ENCODE results near the gene ID4. TPM values are rescaled to one million over a fixed set of nuclear protein-coding genes. Genes with fewer than 3 reads are reported as not detected.

ID4 gene
- total RNA-seq, 6 donors from 2014 or later = 16.8 to 84.1 (median 36.2) TPM

- 62 to 98% methylated on average over 2 of the region's 2 CpGs for WGBS, 2 donors
- no peak for ATAC-seq (ENCODE audit: low FRiP score in 2 of 2)
Measured at GRCh38 chr6:19873031-19873430, 35.9 kb downstream of the ID4 start.

GRCh38 chr6:19876672-19877071 is 39.5 kb downstream of the ID4 start:
- DNase-seq (no peak), ATAC-seq (ENCODE audit: low FRiP score in 2 of 2) (no peak)
- Histone ChIP-seq H3K4me1 (peaks cover 0 to 2% (median 0%) of the 10 kb centered on the region in 4 donors), H3K36me3 (no peaks in the 10 kb centered on the region), H3K27me3 (no peaks in the 10 kb centered on the region), H3K4me3 (no peak overlapping the region), H3K27ac (no peak overlapping the region), H3K9me3 (no peaks in the 10 kb centered on the region)
- 88 to 89% methylated on average over 5 of the region's 5 CpGs for WGBS, 2 donors
- TF ChIP-seq POLR2A (IDR thresholded peaks at IDR 0.05) (no peak), CTCF (IDR thresholded peaks at IDR 0.05) (no peak), POLR2AphosphoS5 (IDR thresholded peaks at IDR 0.05) (no peak)

More at GRCh38 chr6:19873031-19873430, 35.9 kb downstream of the ID4 start:
- DNase-seq = no peak
- no peaks in the 10 kb centered on the region for H3K27me3 ChIP-seq
- no peak for TF ChIP-seq EP300 (IDR thresholded peaks at IDR 0.05)
- TF ChIP-seq POLR2A (IDR thresholded peaks at IDR 0.05) = no peak
- no peak for TF ChIP-seq CTCF (IDR thresholded peaks at IDR 0.05)
- no peak for TF ChIP-seq POLR2AphosphoS5 (IDR thresholded peaks at IDR 0.05)
- H3K4me3 ChIP-seq = no peak overlapping the region
- H3K4me1 ChIP-seq = no peaks in the 10 kb centered on the region
- no peak overlapping the region for H3K27ac ChIP-seq
- no peaks in the 10 kb centered on the region for H3K36me3 ChIP-seq
- no peaks in the 10 kb centered on the region for H3K9me3 ChIP-seq

- peak in 1 of 2 donors; percentile 57 for ATAC-seq (ENCODE audit: low FRiP score in 2 of 2)
- Histone ChIP-seq H3K36me3 (no peaks in the 10 kb centered on the region), H3K9me3 (no peaks in the 10 kb centered on the region), H3K4me3 (no peak overlapping the region), H3K4me1 (peaks cover 0 to 2% (median 0%) of the 10 kb centered on the region in 4 donors), H3K27me3 (no peaks in the 10 kb centered on the region), H3K27ac (peak overlapping the region in 1 of 4 donors; percentile 7)
- TF ChIP-seq POLR2A (IDR thresholded peaks at IDR 0.05) (no peak), CTCF (IDR thresholded peaks at IDR 0.05) (no peak), POLR2AphosphoS5 (IDR thresholded peaks at IDR 0.05) (no peak), EP300 (IDR thresholded peaks at IDR 0.05) (no peak)
- DNase-seq = no peak
- WGBS, 2 donors = 26 to 32% methylated on average over 1 of the region's 1 CpG
Measured at GRCh38 chr6:19879663-19880062, 42.5 kb downstream of the ID4 start.

DNA sequence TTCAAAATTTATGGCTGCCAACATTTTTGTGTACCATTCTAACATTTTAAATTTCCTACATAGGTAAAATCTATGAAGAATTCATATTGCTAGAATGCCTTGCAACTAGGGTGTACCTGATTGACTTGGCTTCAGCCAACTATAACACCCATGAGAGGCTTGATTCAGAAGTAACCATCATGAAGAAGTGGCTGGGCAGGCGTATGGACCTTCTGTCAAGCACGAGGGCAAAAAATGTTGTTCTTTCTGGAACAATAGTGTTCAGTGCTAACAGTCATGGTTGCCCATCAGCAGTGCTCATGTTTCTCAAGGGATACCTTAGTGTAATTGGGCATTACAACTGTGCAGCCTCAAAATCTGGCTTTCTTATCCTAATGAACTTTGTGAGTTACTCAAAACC is 42.9 kb downstream of the ID4 start:
- no peak for DNase-seq
- no peak for TF ChIP-seq POLR2A (IDR thresholded peaks at IDR 0.05)
- TF ChIP-seq POLR2AphosphoS5 (IDR thresholded peaks at IDR 0.05) = no peak
- TF ChIP-seq CTCF (IDR thresholded peaks at IDR 0.05) = no peak
- no peak for TF ChIP-seq EP300 (IDR thresholded peaks at IDR 0.05)
- WGBS, 2 donors = 43 to 68% methylated on average over 1 to 2 of the region's 2 CpGs
- Histone ChIP-seq H3K27ac (peak overlapping the region in 1 of 4 donors; percentile 7), H3K9me3 (no peaks in the 10 kb centered on the region), H3K4me1 (peaks cover 0 to 2% (median 0%) of the 10 kb centered on the region in 4 donors), H3K36me3 (no peaks in the 10 kb centered on the region), H3K27me3 (no peaks in the 10 kb centered on the region), H3K4me3 (no peak overlapping the region)
- peak in 1 of 2 donors; percentile 22 for ATAC-seq (ENCODE audit: low FRiP score in 2 of 2)

DNA sequence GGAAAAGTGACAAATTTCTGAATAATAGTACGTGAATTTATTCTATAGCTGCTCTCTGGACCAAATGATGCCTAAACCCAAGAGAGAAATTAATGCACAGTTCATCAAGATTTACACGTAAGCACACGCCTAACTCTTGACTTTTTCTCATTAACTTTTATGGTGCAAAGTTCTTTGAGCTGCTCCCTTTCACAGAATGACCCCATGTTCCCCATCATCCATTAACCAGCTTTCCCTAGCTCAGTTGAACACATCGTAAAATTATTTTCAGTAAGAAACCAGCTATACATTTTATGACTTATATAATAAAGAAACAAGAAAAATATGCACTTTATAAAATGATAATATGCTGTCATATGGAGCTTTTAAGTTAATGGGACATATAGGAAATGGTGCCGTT is 54.3 kb downstream of the ID4 start:
- no peaks in the 10 kb centered on the region for H3K4me1 ChIP-seq
- no peak overlapping the region for H3K4me3 ChIP-seq

More for the DNA sequence above, 54.3 kb downstream of the ID4 start:
- DNase-seq = no peak
- Histone ChIP-seq H3K27me3 (no peaks in the 10 kb centered on the region), H3K9me3 (no peaks in the 10 kb centered on the region), H3K27ac (no peak overlapping the region), H3K36me3 (no peaks in the 10 kb centered on the region)
- no peak for TF ChIP-seq POLR2A (IDR thresholded peaks at IDR 0.05)
- no peak for TF ChIP-seq CTCF (IDR thresholded peaks at IDR 0.05)
- no peak for TF ChIP-seq POLR2AphosphoS5 (IDR thresholded peaks at IDR 0.05)
- TF ChIP-seq EP300 (IDR thresholded peaks at IDR 0.05) = no peak
- ATAC-seq (ENCODE audit: low FRiP score in 2 of 2) = no peak
- WGBS, 2 donors = 87% methylated on average over 5 of the region's 5 CpGs
